K562 (cell line): ENCODE results near the gene TNFSF9. TPM values are rescaled to one million over a fixed set of nuclear protein-coding genes. Genes with fewer than 3 reads are reported as not detected.
A peak's percentile ranks its signal among the peaks of the same experiment; 100 is the strongest.

Experiments used
- ATAC-seq: fragments of 200-7000 bp; cut with Tn5 transposase; 3 replicates; pipeline ENCODE4 v1.9.1; 2020; ENCODE audit warnings: moderate library complexity
- BruUV-seq: library from RNA; stranded (reverse); fragments of 400-500 nt; replicated peaks from 2 replicates; lab custom pipeline; 2021; lab: Mats Ljungman, UMichigan
- CTCF ChIA-PET: fragments of 300-600 bp; formaldehyde crosslinking; extraction: SDS; loops from one replicate; lab custom pipeline; 2021; ENCODE audit warnings: low intra/inter-chr PET ratio; lab: Yijun Ruan, JAX
- POLR2A ChIA-PET: fragments of 300-600, 350-650 bp; sonication (Branson Sonifier 250); formaldehyde crosslinking; extraction: SDS; loops from one replicate; lab custom pipeline; 2021; ENCODE audit warnings: antibody characterized with exemption, inconsistent platforms; lab: Yijun Ruan, JAX
- DNase-seq, 4 experiments: peaks; one replicate each; pipeline versions ENCODE4 v3.0.0 to v3.0.0-alpha.2; 2011 to 2018; ENCODE audit warnings: low spot score in 3 of 4, mixed read lengths in 3 of 4; ENCODE audit errors: extremely low read depth in 1 of 4
- FAIRE-seq: peaks from 2 replicates; lab custom pipeline; 2011; peaks lifted over from hg19 to GRCh38; lab: Jason Lieb, UNC
- H2AFZ ChIP-seq: 2 replicates; pipeline ENCODE4 v1.6.0; 2011; ENCODE audit warnings: low read depth, low read length, control low read depth, inconsistent platforms
- H3K27ac ChIP-seq: fragments of 200-600 bp; 3 replicates; pipeline ENCODE4 v1.8.0; 2011; ENCODE audit warnings: low read depth, mild to moderate bottlenecking, control low read depth, inconsistent platforms, low read length, moderate library complexity, mixed read lengths; ENCODE audit errors: extremely low read depth
- H3K27me3 ChIP-seq, 2 experiments: fragments of 300-600 bp in 1 of 2; 2 replicates in 1 of 2; 3 replicates in 1 of 2; pipeline versions ENCODE4 v1.6.0 to v1.8.0; 2011; ENCODE audit warnings: inconsistent platforms in 2 of 2, low read length in 2 of 2, mild to moderate bottlenecking in 1 of 2, mixed read lengths in 1 of 2, moderate library complexity in 1 of 2; ENCODE audit not compliant: control insufficient read depth in 2 of 2, insufficient read depth in 2 of 2
- H3K36me3 ChIP-seq: fragments of 300-600 bp; 3 replicates; pipeline ENCODE4 v1.8.0; 2011; ENCODE audit warnings: mild to moderate bottlenecking, low read length, inconsistent platforms; ENCODE audit not compliant: control insufficient read depth, insufficient read depth
- H3K4me1 ChIP-seq, 2 experiments: fragments of 200-600 bp in 1 of 2; replicated peaks in 1 of 2; 2 replicates in 1 of 2; 3 replicates in 1 of 2; pipeline versions ENCODE4 v1.5.1 to v1.8.0; 2011; ENCODE audit warnings: inconsistent platforms in 2 of 2, low read length in 2 of 2, mild to moderate bottlenecking in 1 of 2, mixed read lengths in 1 of 2, moderate library complexity in 1 of 2; ENCODE audit not compliant: control insufficient read depth in 2 of 2, insufficient read depth in 2 of 2
- H3K4me2 ChIP-seq: 2 replicates; pipeline ENCODE4 v1.6.1; 2011; ENCODE audit warnings: low read length, control low read depth, inconsistent platforms, mixed read lengths; ENCODE audit not compliant: insufficient read depth
- H3K4me3 ChIP-seq: fragments of 200-600 bp; sonication (generic), shearing (Covaris generic); 2 replicates; pipeline ENCODE4 v1.5.1; 2016; ENCODE audit warnings: control low read depth, inconsistent platforms
- H3K79me2 ChIP-seq: fragments of 200-600 bp; 3 replicates; pipeline ENCODE4 v1.8.0; 2011; ENCODE audit warnings: low read length, inconsistent platforms; ENCODE audit not compliant: control insufficient read depth, insufficient read depth
- H3K9ac ChIP-seq, 2 experiments: 2 replicates each; pipeline versions ENCODE4 v1.6.0 to v1.6.1; 2011; ENCODE audit warnings: low read depth in 2 of 2, low read length in 2 of 2, control low read depth in 1 of 2, inconsistent platforms in 1 of 2, mild to moderate bottlenecking in 1 of 2, mixed read lengths in 1 of 2; ENCODE audit not compliant: insufficient read depth in 1 of 2
- H3K9me1 ChIP-seq: one replicate; pipeline ENCODE4 v1.6.0; 2011; ENCODE audit warnings: inconsistent platforms, mild to moderate bottlenecking, low read length, moderate library complexity; ENCODE audit not compliant: control insufficient read depth, insufficient read depth
- H3K9me3 ChIP-seq: replicated peaks from 2 replicates; pipeline ENCODE4 v1.5.1; 2011; ENCODE audit warnings: low read depth, low read length, inconsistent platforms; ENCODE audit not compliant: control insufficient read depth, insufficient read depth
- H4K20me1 ChIP-seq: replicated peaks from 2 replicates; pipeline ENCODE4 v1.6.1; 2011; ENCODE audit warnings: low read length, inconsistent platforms, mixed read lengths; ENCODE audit not compliant: control insufficient read depth, insufficient read depth
- AFF4 ChIP-seq: sonication (generic); formaldehyde crosslinking; IDR thresholded peaks from 2 replicates; pipeline ENCODE4 v1.8.0; 2023; ENCODE audit warnings: mild to moderate bottlenecking, missing genetic modification reagents
- ARNT ChIP-seq, 2 experiments: fragments of 450-650 bp; IDR thresholded peaks; 2 replicates each; pipeline ENCODE4 v1.6.1; 2016; ENCODE audit warnings: mild to moderate bottlenecking in 1 of 2
- CBFA2T2 ChIP-seq: fragments of 450-650 bp; conservative IDR thresholded peaks from 2 replicates; pipeline ENCODE4 v1.6.1; 2017; ENCODE audit warnings: mild to moderate bottlenecking
- DDX20 ChIP-seq: fragments of 450-650 bp; IDR thresholded peaks from 2 replicates; pipeline ENCODE4 v1.6.1; 2016; ENCODE audit warnings: missing genetic modification characterization, low read depth, mild to moderate bottlenecking, missing compliant biosample characterization, moderate library complexity
- MTA2 ChIP-seq: fragments of 450-650 bp; IDR thresholded peaks from 2 replicates; pipeline ENCODE4 v1.6.1; 2016; ENCODE audit warnings: low read depth
- MXD1 ChIP-seq: fragments of 250-450 bp; sonication (Bioruptor Pico); IDR thresholded peaks from 2 replicates; pipeline ENCODE4 v1.8.0; 2021; ENCODE audit warnings: borderline replicate concordance, mild to moderate bottlenecking, moderate library complexity; ENCODE audit not compliant: poor library complexity, severe bottlenecking
- POLR2H ChIP-seq: IDR thresholded peaks from 2 replicates; pipeline ENCODE4 v1.6.1; 2016; ENCODE audit warnings: missing genetic modification characterization, low read depth, mild to moderate bottlenecking, control low read depth, missing compliant biosample characterization, moderate library complexity
- RCOR1 ChIP-seq, 2 experiments: IDR thresholded peaks; 2 replicates each; pipeline ENCODE4 v1.6.1; 2012; ENCODE audit warnings: low read depth in 2 of 2, low read length in 2 of 2, borderline replicate concordance in 1 of 2, improper control_type of control experiment in 1 of 2
- SFPQ ChIP-seq: fragments of 200-400 bp; formaldehyde crosslinking; IDR thresholded peaks from 2 replicates; pipeline ENCODE4 v1.6.1; 2017; ENCODE audit warnings: mild to moderate bottlenecking, low read depth, low read length, moderate library complexity
- SNIP1 ChIP-seq: fragments of 450-650 bp; IDR thresholded peaks from 2 replicates; pipeline ENCODE4 v1.7.1; 2017; ENCODE audit warnings: low read depth, mild to moderate bottlenecking
- TEAD4 ChIP-seq, 2 experiments: sonication (generic) in 1 of 2; formaldehyde crosslinking in 1 of 2; IDR thresholded peaks; 2 replicates each; pipeline versions ENCODE4 v1.6.1 to v1.8.0; 2012 to 2022; ENCODE audit warnings: borderline replicate concordance in 1 of 2, inconsistent platforms in 1 of 2, low read length in 1 of 2, mild to moderate bottlenecking in 1 of 2, missing genetic modification reagents in 1 of 2
- WGBS: fragments of 100-300 bp; shearing (Covaris generic); methylation state at CpG from one replicate; pipeline ENCODE4 v1.1.6; 2016; ENCODE audit warnings: low coverage, mixed read lengths; ENCODE audit not compliant: insufficient coverage; ENCODE audit errors: missing lambda C conversion rate; 5-methylcytosine and 5-hydroxymethylcytosine counted together
- in situ Hi-C: fragments of 300-500 bp; cut with MboI; formaldehyde crosslinking; loops from 4 replicates; pipeline ENCODE4 v1.15.0; 2018; ENCODE audit warnings: inconsistent platforms, mixed read lengths
- intact Hi-C: fragments of 100-400 bp; cut with micrococcal nuclease; formaldehyde crosslinking; loops from 2 replicates; pipeline ENCODE4 v1.14.2; 2022
- polyA plus RNA-seq, 8 experiments: library from polyadenylated mRNA; depleted of rRNA in 4 of 8; stranded (reverse) in 5 of 8; unstranded in 3 of 8; fragments of >200 nt; fragmentation: Nextera tagmentation in 2 of 8; fragmentation: Illumina TruSeq in 1 of 8; extraction: Ambion mirVana in 2 of 8; extraction: Trizol in 1 of 8; gene quantifications; 2 replicates each; pipeline versions ENCODE4 v1.2.1 to v1.2.3, GENCODE V29; 2011 to 2014; ENCODE audit warnings: inconsistent platforms in 1 of 8, missing spikeins in 1 of 8
- total RNA-seq, 7 experiments: library from RNA; depleted of rRNA in 6 of 7; stranded (reverse); fragments of >200 nt in 6 of 7; fragmentation: Illumina TruSeq in 2 of 7; extraction: Trizol in 2 of 7; gene quantifications; 2 replicates each; pipeline versions ENCODE4 v1.2.1 to v1.2.3, GENCODE V29; 2011 to 2021; ENCODE audit warnings: low replicate concordance in 1 of 7
- TF ChIP-seq, protein P1 (sequence below): fragments of 450-650 bp; formaldehyde crosslinking; IDR thresholded peaks from 2 replicates; pipeline ENCODE4 v1.4.0; 2020; ENCODE audit warnings: mild to moderate bottlenecking, moderate library complexity

The TNFSF9 gene
- total and polyA plus RNA-seq, 9 of the 15 experiments (the other 6 are each of a cell fraction or from before 2014, with no cell fraction given): 1.4 to 17.9 (median 6.5) TPM

DNA sequence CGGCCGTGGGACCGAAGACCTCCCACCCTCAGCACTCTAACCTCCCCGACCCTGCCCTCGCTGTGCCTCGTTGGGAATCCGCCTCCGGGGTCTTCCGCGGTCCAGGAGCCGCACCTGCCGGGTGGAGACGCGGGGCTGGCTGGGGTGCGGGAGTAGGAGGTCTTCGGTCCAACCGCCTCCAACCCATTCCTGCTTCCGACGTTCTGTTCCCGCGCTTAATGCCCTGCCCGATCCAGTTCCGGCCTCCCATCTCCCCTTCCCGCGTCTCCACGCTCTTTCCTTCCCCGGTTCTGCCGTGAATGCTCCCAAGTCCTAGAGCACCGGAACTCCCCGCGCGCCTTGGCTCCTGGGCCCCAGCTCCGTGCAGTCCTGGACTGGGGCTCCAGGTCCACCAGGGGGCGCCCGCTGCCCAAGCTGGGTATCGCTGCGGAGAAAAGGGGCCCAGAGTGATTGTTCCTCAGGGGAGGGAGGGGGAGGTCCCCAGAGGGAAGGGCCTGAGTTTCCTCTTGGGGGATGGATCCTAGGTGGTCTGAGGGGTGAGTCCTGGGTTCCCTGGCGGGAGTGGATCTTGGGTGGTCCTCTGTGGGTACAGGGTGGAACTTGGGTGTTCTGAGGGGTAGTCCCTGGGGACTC, 14.1 kb upstream of the TNFSF9 start:
- in situ Hi-C loops: no loop called here
- no peaks in the 10 kb centered on the region for H3K9me3 ChIP-seq
- H3K27ac ChIP-seq: peak overlapping the region; percentile 83
- TF ChIP-seq CBFA2T2 (no peak), POLR2H (tag) (no peak), TEAD4 (IDR thresholded peaks at IDR 0.05; ENCODE audit: low read length) (no peak), TEAD4 (CRISPR knock-in tag; IDR thresholded peaks at IDR 0.05; ENCODE audit: borderline replicate concordance) (no peak), MXD1 (CRISPR knock-in tag) (no peak), SFPQ (no peak), RCOR1 (IDR thresholded peaks at IDR 0.05; ENCODE audit: borderline replicate concordance in 1 of 2, low read depth in 2 of 2, low read length in 2 of 2) (no peak), MTA2 (no peak), DDX20 (tag) (no peak), SNIP1 (no peak), ARNT (IDR thresholded peaks at IDR 0.05) (no peak; a peak in 1 of 4 replicates), AFF4 (peak; percentile 88)
- TF ChIP-seq, protein P1, sequence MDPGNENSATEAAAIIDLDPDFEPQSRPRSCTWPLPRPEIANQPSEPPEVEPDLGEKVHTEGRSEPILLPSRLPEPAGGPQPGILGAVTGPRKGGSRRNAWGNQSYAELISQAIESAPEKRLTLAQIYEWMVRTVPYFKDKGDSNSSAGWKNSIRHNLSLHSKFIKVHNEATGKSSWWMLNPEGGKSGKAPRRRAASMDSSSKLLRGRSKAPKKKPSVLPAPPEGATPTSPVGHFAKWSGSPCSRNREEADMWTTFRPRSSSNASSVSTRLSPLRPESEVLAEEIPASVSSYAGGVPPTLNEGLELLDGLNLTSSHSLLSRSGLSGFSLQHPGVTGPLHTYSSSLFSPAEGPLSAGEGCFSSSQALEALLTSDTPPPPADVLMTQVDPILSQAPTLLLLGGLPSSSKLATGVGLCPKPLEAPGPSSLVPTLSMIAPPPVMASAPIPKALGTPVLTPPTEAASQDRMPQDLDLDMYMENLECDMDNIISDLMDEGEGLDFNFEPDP (CRISPR knock-in tag): no peak

More for the DNA sequence above, 14.1 kb upstream of the TNFSF9 start:
- POLR2A ChIA-PET: interaction anchor here (0.5 to 2.3 kb wide), 11 partner anchors 10 to 234 kb away, joined by 3 to 30 read pairs (median 3); partner anchors contain the start of genes KHSRP and TNFSF9
- H3K9ac ChIP-seq: peak overlapping the region; percentile 85 to 94
- H3K36me3 ChIP-seq: no peaks in the 10 kb centered on the region
- ATAC-seq (peak; percentile 95), DNase-seq (peak; percentile 86 to 94 (median 90)), FAIRE-seq (peak; percentile 77)
- H3K9me1 ChIP-seq: no peaks in the 10 kb centered on the region
- CTCF ChIA-PET: interaction anchor here (1.2 to 2.0 kb wide), 3 partner anchors 87 to 346 kb away, joined by 3 to 23 read pairs (median 9); no protein-coding TSS in a partner anchor
- intact Hi-C loops: loop anchor here (1.0 to 10.0 kb wide), 5 partner anchors 86 to 392 kb away; partner anchors contain the start of genes GPR108 and TRIP10
- peak overlapping the region; percentile 54 for H3K4me3 ChIP-seq
- no peaks in the 10 kb centered on the region for H3K79me2 ChIP-seq
- peak overlapping the region; percentile 88 for H3K4me2 ChIP-seq
- H3K27me3 ChIP-seq: no peaks in the 10 kb centered on the region
- BruUV-seq: no TSS peak
- 2% methylated on average over 34 of the region's 38 CpGs for WGBS
- H2AFZ ChIP-seq: peak overlapping the region; percentile 90
- peaks cover 7 to 38% of the 10 kb centered on the region in 2 experiments; a peak in 4 of 5 replicates for H3K4me1 ChIP-seq
- H4K20me1 ChIP-seq: no peaks in the 10 kb centered on the region
